ENCODE data around the gene TYK2.

DNA sequence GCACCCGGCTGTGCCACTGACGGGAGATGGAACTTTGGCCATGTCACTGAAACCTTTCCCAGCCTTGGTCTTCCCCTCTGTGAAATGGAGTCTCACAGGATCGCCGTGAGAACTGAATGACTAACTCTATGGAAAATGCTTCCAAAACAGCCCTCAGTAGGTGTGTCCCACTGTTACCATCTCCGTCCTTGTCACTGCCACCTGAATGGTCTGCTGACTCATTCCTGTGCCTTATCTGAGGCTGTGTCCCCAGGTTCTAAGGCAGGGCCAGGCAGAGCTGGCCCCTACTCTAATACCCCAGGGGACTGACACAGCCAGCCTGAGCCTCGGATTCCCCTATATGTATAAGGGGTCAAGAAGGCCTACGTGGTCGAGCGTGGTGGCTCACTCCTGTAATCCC is 18.4 kb upstream of the TYK2 start:
- TF ChIP-seq EZH2phosphoT487 (IDR thresholded peaks at IDR 0.05; ENCODE audit: low read depth), result no peak
- TF ChIP-seq, protein P1, sequence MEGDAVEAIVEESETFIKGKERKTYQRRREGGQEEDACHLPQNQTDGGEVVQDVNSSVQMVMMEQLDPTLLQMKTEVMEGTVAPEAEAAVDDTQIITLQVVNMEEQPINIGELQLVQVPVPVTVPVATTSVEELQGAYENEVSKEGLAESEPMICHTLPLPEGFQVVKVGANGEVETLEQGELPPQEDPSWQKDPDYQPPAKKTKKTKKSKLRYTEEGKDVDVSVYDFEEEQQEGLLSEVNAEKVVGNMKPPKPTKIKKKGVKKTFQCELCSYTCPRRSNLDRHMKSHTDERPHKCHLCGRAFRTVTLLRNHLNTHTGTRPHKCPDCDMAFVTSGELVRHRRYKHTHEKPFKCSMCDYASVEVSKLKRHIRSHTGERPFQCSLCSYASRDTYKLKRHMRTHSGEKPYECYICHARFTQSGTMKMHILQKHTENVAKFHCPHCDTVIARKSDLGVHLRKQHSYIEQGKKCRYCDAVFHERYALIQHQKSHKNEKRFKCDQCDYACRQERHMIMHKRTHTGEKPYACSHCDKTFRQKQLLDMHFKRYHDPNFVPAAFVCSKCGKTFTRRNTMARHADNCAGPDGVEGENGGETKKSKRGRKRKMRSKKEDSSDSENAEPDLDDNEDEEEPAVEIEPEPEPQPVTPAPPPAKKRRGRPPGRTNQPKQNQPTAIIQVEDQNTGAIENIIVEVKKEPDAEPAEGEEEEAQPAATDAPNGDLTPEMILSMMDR (IDR thresholded peaks at IDR 0.05; ENCODE audit: low read depth, low read length), result no peak
